IPS DF 4.7 (cell line): ENCODE results near the gene RGS3.

ENCODE experiments used
- DNase-seq: peaks from one replicate; pipeline ENCODE4 v3.0.0-alpha.2; 2013; ENCODE audit warnings: low spot score; ENCODE audit errors: extremely low read depth

Gene RGS3

GRCh38 chr9:113616621-113617496 is 153.3 kb downstream of the RGS3 start:
- DNase-seq = no peak

- no peak for DNase-seq
Measured at GRCh38 chr9:113617550-113617949, 154.0 kb downstream of the RGS3 start.

- no peak for DNase-seq
Measured at GRCh38 chr9:113618836-113619490, 155.4 kb downstream of the RGS3 start.

DNA sequence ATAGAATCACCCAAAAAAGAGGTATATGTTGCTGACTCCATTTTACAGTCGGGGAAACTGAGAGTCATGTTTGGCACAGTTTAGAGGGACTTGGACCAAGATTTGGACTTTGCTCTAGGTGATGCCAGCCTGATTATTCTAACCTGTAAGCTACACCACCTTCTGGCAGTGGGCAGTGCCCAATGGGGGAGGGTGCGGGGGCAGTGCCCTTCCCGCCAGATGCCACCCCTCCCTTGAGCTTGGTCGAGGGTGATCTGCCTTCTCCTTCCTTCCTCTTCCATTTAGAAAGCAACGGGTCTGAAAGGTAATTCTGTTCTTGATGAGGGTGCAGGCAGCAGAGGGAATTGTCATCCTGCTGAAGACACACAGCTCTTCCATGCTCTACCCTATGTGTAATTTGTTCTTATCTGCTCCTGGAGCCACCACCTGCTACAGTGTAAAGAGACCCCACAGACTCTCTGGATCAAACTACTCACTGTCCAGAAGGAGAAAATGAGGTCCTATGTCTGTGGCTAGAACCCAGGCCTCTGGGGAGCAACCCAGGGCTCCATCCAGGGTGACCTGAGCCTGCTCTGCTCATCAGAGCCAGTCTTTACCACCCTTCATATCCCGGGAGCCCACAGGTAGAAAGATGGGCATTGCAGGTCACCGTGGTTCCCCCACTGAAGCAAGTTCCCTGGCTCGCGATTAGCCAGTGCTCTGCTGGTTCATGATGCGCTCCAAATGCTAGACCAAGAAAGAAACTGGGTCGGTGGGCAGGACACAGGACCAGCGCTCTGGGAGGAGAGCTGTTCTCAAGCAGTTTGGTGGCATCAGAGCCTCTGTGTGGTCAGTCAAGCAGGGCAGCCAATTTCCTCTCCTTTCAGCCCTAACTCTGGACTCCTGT is 156.2 kb downstream of the RGS3 start:
- DNase-seq = no peak

DNA sequence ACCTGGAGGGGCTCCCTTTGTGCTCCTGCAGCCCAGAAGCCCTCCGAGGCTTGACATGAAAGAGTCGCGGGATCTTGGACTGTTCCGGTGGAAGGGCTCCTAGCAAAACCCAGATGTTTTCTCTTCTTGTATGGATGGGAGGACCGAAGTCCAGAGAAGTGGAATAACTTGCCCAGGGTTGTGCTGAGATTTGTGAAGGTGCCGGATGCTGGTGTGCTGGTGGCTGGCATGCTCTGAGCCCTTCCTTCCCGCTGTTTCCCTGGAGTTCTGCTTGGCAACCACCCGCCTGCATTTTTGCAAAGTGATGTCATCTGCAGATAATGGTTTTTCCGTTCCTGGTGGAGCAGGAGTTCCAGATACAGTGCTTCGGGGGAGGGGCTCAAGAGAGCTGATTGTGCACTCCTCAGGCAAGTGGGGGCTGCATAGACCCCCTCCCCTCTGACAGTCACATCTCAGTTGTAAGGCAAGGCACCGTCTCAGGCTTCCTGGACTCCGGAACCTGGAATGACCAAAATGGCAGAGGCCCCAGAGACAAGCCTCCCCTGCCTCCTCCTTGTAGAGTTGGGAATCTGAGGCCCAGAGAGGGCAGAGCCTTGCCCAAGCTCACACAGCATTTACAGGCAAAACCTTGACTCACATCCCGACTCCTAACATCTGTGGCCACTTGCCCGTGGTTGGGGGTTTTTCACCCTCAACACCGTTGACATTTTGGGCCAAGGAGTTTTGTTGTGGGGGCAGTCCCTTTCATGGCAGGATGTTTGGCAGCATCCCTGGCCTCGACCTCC is 157.0 kb downstream of the RGS3 start:
- DNase-seq = no peak

- no peak for DNase-seq
Measured at GRCh38 chr9:113621309-113621791, 157.8 kb downstream of the RGS3 start.

- no peak for DNase-seq
Measured at GRCh38 chr9:113621980-113622379, 158.5 kb downstream of the RGS3 start.

DNA sequence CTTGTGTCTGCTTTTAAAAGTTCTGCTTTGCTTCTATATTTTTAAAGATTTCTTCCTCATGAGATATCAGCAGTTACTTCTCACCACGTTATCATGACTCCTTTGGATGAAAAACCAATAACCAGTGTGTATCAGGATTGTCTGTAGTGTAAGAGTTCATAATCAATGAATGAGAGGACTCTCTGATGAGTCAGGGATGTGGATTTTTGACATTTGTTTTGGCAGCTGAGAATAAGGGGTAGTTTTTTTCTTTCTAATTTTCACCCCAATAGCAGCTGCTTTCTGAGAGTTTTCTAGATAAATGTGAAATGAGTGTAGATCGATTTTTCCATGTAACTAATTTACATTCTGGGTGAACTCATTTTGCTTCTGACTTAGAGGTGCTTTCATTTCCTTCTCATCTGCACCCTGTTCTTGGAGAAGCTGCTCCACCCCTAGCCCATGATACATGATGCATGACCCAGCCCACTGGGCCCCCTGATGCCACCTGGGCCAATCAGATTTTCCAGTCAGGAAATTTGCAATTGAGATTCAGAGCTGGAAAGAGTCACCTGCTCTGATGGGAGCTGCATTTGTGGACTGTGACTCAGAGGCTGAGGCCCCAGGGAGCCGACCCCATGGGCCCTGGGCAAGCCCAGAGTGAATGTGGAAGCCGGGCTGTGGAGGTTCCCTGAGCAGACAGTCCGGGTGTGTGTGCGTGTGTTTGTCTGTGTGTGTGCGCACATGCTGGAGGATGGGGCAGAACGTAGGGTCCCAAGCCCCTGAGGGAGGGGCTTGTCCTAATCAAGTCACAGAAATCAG is 159.3 kb downstream of the RGS3 start:
- DNase-seq = peak; percentile 64

- DNase-seq = no peak
Measured at GRCh38 chr9:113623851-113624485, 160.4 kb downstream of the RGS3 start.

- DNase-seq = no peak
Measured at GRCh38 chr9:113624721-113625120, 161.2 kb downstream of the RGS3 start.

- no peak for DNase-seq
Measured at GRCh38 chr9:113625486-113625885, 162.0 kb downstream of the RGS3 start.

DNA sequence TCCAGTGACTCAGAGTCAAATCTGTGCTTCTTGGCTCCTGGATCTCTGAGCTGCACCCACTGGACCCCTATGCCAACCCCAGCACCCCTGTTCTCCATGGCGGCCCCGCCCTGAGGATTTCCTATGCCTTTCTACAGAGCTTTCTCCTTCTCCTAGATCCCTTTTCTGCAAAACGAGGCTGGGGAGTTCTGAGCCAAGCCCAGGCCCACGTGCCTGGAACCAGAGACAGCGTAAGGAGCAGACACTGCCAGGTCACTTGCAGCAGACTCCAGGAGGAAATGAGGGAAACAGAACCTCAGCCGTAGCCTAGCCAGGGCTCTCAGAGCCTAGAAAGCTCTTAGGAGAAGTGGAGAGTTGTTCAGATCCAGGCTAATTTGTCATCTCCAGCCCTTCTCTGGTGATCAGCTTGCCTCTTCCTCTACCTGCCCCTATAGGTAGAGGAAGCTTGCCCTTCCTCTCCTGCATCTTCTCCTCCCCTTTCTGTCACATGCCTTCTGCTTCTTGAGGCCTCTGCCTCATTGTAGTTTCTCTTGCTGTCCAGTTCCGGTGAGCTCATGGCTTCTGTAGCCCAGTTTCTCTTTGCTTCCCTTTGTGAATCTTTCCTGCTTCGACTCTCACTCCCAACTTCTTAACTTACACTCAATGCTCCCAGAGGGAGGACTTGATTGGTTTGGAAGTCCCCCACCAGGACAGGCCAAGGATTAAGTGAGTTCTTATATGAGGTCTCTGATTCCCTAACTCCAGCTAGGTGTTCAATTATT is 163.4 kb downstream of the RGS3 start:
- DNase-seq = no peak

- no peak for DNase-seq
Measured at GRCh38 chr9:113628621-113629020, 165.1 kb downstream of the RGS3 start.

GRCh38 chr9:113630386-113631136 is 167.0 kb downstream of the RGS3 start:
- DNase-seq = no peak

DNA sequence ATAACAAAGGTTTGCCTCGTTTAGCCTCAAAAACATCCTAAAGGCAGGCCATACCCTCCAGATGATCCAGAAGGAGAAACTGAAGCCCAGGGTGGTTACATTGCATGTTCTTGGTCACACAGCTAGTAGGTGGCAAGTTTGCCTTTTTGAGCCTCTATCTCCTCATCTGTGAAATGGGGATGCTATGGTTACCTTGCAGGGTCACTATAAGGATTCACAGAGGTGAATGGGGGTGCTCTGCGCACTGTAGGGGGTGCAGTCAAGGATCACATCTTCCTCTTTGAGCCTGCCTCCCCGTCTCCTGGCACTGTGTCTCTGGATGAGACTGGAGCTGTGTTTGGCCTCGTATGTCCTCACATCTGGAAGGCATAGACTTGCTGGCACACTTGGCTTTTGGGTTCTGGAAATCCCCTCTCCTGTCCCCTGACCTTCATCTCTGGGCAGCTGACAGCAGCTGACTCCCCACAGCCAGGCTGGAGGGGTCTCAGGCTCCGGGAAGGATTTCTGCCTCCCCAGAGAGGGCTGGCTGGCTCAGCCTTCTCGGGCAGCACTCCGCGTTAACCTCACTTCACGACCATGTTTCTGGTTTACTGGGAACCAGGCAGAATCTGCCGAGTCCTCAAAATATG is 167.7 kb downstream of the RGS3 start:
- DNase-seq = no peak

GRCh38 chr9:113631871-113632665 is 168.5 kb downstream of the RGS3 start:
- no peak for DNase-seq
